GM18861 (cell line): Measurements from ENCODE around the gene TAAR9.
"Not testable (repeated sequence)": the region's sequence is repeated elsewhere in the genome, so short reads cannot be mapped to it uniquely, and the experiment has no call there.

ENCODE experiments used
- ATAC-seq: cut with Tn5 transposase; IDR thresholded peaks from one replicate; pipeline ENCODE4 v1.9.1; 2021; ENCODE audit not compliant: unreplicated experiment

Gene TAAR9

GRCh38 chr6:132513831-132514545 is 24.1 kb upstream of the TAAR9 start:
- no peak for ATAC-seq

- no peak for ATAC-seq
These were observed 22.7 kb upstream of the TAAR9 start for GRCh38 chr6:132515386-132515785.

- no peak for ATAC-seq
These were observed 17.1 kb upstream of the TAAR9 start for GRCh38 chr6:132520953-132521352.

DNA sequence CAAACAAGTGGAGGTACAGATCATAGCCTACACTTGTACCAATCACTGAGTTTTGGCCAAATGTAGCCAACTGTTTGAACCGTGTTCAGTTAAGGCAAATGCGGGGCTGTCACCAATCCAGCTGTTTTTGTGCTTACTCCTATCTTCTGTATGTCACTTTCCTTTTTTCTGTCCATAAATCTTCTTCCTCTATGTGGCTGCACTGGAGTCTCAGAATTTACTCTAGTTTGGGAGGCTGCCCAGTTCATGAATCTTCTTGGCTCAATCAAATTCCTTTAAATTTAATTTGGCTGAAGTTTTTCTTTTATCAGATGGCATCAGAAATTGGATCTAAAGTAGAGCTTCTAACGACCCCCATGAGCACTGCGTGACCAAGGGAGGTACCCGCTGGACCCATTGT is 13.4 kb upstream of the TAAR9 start:
- no peak for ATAC-seq

- ATAC-seq = no peak
These were observed 12.2 kb upstream of the TAAR9 start for GRCh38 chr6:132525866-132526265.

GRCh38 chr6:132526461-132526860 is 11.6 kb upstream of the TAAR9 start:
- ATAC-seq = no peak

GRCh38 chr6:132527791-132528190 is 10.3 kb upstream of the TAAR9 start:
- ATAC-seq = no peak

GRCh38 chr6:132530293-132530974 is 7.6 kb upstream of the TAAR9 start:
- ATAC-seq = peak; percentile 76

DNA sequence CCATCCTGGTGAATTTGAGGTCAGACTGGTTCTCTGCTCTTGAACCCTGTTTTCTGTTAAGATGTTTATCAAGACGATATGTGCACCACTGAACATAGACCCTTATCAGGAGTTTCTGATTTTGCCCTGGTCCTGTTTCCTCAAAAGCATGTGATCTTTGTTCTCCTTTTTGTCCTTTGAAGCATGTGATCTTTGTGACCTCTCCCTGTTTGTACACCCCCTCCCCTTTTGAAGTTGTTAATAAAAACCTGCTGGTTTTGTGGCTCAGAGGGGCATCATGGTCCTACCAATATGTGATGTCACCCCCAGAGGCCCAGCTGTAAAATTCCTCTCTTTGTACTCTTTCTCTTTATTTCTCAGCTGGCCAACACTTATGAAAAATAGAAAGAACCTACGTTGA is 3.5 kb upstream of the TAAR9 start:
- not testable (repeated sequence) for ATAC-seq

DNA sequence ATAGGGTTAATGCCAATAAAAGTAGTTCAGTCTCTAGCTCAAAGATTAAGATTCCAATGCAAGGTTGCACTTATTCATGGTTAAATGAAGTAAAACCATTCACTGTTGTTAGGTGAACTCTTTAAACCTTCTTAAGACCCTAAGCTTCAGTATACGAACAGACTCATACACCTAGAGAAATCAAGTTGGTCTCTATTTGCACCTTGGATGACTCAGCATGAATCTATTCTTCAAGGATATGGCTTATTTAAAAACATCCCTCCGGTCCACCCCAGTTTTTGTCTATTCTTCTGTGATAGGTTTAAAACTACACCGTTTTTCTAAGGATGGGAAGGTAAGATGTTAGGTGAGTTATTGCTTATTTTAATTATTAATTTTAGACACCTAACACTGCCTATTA is 932 bp upstream of the TAAR9 start:
- ATAC-seq = no peak

- no peak for ATAC-seq
These were observed 6.7 kb downstream of the TAAR9 start for GRCh38 chr6:132544826-132545225.

DNA sequence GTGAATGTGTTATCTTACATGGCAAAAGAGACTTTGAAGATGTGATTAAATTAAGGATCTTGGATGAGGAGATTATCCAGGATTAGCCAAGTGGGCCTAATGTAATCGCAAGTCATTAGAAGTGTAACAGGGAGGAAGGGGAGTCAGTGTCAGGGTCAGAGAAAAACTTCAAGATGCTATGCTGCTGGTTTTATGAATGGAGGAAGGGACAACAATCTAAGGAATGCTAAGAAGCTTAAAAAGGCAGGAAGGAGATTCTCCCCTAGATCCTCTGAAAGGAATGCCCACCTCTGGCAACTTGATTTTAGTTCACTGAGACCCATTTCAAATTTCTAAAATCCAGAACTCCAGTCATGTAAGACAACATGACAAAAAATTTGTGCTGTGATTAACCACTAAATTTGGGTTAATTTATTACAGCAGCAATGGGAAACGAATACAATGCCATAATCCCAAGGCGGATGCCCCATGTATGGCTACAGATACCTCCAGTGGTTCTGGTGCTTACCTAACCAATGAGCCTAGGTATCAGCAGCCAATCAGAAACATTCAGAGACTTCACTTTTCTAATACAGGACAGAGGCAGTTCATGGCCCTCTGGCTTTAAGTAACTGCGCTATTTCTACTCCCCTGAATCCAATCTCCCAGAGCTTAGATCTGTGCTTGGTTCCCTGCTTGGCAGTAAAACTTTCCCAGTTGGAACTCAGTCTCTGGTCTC is 10.8 kb downstream of the TAAR9 start:
- no peak for ATAC-seq

- ATAC-seq = no peak
These were observed 13.1 kb downstream of the TAAR9 start for GRCh38 chr6:132551214-132551613.

DNA sequence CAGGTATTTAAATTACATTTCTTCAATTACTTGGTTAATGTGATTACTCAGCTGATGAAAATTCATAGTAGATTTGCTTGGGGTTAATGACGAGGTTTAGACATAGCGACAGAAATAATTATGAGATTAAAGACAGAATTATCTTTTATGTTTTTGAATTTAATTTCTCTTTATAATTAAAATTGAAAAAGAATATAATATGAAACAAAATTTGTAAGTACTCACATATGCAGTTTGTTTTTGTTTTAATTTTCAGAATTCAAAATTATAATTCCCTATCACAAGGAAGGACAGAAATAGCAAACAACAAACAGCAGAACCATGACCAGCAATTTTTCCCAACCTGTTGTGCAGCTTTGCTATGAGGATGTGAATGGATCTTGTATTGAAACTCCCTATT is 14.3 kb downstream of the TAAR9 start, which contains the start of gene TAAR8:
TSS of gene TAAR8 (plus strand) at position 301 of the 400 bp plus-strand sequence. CDS start at position 322, 21 bp downstream.
- no peak for ATAC-seq

GRCh38 chr6:132560087-132560486 is 22.0 kb downstream of the TAAR9 start:
- ATAC-seq = not testable (repeated sequence)

DNA sequence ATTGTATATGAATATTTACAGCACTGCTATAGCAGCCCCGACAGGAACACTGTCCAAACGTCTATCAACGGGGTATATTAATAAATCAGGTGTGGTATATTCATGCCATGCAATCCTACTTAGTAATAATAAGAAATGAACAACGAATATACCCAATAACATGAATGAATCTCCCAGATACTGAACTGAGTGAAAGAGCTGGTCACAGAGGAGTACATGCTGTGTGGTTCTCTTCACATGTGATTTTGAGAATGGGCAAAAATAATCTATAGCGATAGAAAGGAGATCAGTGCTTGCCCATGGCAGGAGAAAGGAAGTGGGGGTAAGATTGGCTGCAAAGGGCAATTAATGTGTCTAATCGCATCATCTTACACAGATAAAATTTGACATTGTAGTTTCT is 28.3 kb downstream of the TAAR9 start:
- ATAC-seq = no peak

GRCh38 chr6:132567566-132567965 is 29.5 kb downstream of the TAAR9 start:
- no peak for ATAC-seq

DNA sequence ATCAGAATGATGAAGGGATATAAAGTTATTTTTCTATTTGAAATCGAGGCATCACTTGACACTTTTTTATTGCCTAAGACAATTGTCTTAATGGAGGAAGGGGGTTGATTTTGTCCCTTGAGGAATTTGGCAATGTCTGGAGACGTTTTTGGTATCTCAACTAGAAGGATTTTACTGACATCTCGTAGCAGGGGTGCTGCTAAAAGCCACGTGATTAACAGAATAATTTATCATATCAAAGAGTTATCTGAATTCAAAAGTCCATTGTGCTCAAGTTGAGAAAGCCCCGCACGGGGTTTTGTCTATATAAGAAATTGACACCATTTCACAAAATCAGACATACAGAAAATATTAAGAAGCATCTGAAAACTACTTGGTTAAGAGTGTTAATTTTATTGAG is 30.5 kb downstream of the TAAR9 start:
- no peak for ATAC-seq

GRCh38 chr6:132569170-132569569 is 31.1 kb downstream of the TAAR9 start:
- ATAC-seq = no peak

DNA sequence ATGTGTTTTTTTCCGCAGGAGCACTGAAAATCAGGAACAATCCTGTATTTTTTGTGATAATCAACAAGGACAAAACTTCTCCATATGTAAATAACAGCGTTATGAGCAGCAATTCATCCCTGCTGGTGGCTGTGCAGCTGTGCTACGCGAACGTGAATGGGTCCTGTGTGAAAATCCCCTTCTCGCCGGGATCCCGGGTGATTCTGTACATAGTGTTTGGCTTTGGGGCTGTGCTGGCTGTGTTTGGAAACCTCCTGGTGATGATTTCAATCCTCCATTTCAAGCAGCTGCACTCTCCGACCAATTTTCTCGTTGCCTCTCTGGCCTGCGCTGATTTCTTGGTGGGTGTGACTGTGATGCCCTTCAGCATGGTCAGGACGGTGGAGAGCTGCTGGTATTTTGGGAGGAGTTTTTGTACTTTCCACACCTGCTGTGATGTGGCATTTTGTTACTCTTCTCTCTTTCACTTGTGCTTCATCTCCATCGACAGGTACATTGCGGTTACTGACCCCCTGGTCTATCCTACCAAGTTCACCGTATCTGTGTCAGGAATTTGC is 32.2 kb downstream of the TAAR9 start, which contains the start of gene TAAR6:
TSS of gene TAAR6 (plus strand) at position 102 of the 557 bp plus-strand sequence. CDS start at position 102, 0 bp downstream.
- ATAC-seq = no peak

- no peak for ATAC-seq
These were observed 33.7 kb downstream of the TAAR9 start for GRCh38 chr6:132571774-132572173.
